Spleen (tissue), 7 donors: ENCODE data around the gene PRODH2.

Experiments used
- POLR2A ChIP-seq, 3 donors: fragments of 450-650 bp; IDR thresholded peaks; one replicate each; pipeline ENCODE4 v1.5.1; 2017; ENCODE audit warnings: antibody characterized with exemption in 3 of 3, mild to moderate bottlenecking in 1 of 3
- POLR2AphosphoS5 ChIP-seq, 3 donors: sonication (generic); formaldehyde crosslinking; IDR thresholded peaks; one replicate each; pipeline ENCODE4 v1.5.1; 2017; ENCODE audit warnings: antibody characterized with exemption in 3 of 3
- TF ChIP-seq, protein P1 (sequence below), 11 experiments: fragments of 200-600 bp in 7 of 11; fragments of 450-650 bp in 4 of 11; sonication (generic) in 4 of 11; IDR thresholded peaks in 8 of 11; conservative IDR thresholded peaks in 3 of 11; 1 replicate in 7 of 11; 2 replicates in 4 of 11; pipeline versions ENCODE4 v1.4.0 to v1.8.0; 2016 to 2021; ENCODE audit warnings: antibody characterized with exemption in 11 of 11, inconsistent platforms in 4 of 11, mild to moderate bottlenecking in 1 of 11
- donor health status: DM: no; HTN: no; CAD: no; lungs with moderate emphysema.
- donor health status: DM: no; HTN: no; CAD: no.
- donor health status: DM: no; HTN: no; CAD: no.

DNA sequence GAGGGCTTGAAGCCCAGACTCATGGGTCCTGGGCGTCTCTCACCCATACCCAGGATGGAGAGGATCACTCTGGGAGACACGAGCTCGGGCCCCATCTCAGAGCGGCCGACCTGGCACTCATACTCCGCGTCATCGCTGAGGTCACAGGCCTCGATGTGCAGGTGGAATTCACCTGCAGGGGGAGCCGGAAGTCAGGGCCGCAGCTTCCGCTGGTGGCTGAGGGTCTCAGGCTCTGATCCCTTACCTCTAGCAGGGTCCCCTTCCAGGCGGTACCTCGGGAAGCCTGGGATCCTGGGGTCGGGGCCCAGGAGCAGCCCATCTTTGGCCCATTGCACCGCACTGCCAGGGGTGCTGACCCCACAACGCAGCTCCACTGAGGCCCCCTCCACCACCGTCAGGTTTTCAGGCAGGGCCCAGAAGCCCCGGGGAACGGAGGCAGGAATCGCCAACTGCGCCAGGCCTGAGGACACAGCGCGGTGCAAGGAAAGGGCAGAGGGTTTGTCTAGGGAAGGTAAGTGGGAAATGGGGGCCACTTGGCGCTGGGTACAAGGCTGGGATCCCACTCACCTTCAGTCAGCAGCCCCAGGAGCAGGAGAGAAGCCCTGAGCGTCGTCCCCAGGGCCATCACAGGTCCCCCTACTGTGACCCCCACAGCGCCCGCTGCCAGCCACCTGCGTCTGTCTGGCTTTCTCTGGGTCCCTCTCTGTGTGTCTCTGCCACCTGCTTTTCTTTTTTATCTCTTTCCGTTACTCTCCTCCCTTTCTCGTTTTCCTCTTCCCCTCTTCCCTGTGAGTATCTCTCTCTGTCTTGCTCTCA, 38.8 kb upstream of the PRODH2 start:
- TF ChIP-seq, protein P1, sequence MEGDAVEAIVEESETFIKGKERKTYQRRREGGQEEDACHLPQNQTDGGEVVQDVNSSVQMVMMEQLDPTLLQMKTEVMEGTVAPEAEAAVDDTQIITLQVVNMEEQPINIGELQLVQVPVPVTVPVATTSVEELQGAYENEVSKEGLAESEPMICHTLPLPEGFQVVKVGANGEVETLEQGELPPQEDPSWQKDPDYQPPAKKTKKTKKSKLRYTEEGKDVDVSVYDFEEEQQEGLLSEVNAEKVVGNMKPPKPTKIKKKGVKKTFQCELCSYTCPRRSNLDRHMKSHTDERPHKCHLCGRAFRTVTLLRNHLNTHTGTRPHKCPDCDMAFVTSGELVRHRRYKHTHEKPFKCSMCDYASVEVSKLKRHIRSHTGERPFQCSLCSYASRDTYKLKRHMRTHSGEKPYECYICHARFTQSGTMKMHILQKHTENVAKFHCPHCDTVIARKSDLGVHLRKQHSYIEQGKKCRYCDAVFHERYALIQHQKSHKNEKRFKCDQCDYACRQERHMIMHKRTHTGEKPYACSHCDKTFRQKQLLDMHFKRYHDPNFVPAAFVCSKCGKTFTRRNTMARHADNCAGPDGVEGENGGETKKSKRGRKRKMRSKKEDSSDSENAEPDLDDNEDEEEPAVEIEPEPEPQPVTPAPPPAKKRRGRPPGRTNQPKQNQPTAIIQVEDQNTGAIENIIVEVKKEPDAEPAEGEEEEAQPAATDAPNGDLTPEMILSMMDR (IDR thresholded peaks at IDR 0.05 in 8 of 11, conservative IDR thresholded peaks at IDR 0.05 in 3 of 11) = no peak
- no peak for TF ChIP-seq POLR2AphosphoS5 (IDR thresholded peaks at IDR 0.05)
- no peak for TF ChIP-seq POLR2A (IDR thresholded peaks at IDR 0.05)
